Neural crest cell (in vitro differentiated cells): ENCODE results near the gene EYA4. TPM values are rescaled to one million over a fixed set of nuclear protein-coding genes. Genes with fewer than 3 reads are reported as not detected.
A peak's percentile ranks its signal among the peaks of the same experiment; 100 is the strongest.
"Not testable (repeated sequence)": the region's sequence is repeated elsewhere in the genome, so short reads cannot be mapped to it uniquely, and the experiment has no call there.

Experiments used
- DNase-seq: peaks from one replicate; pipeline ENCODE4 v3.0.0; 2021; ENCODE audit warnings: low read depth, mixed read lengths, low spot score
- H3K27ac Mint-ChIP-seq: one replicate; pipeline ENCODE4 v1.8.0; 2021; ENCODE audit warnings: mild to moderate bottlenecking, mixed read lengths; ENCODE audit not compliant: unreplicated experiment
- H3K27me3 Mint-ChIP-seq: 2 replicates; pipeline ENCODE4 v1.8.0; 2021; ENCODE audit warnings: low read depth, mild to moderate bottlenecking, mixed read lengths
- H3K36me3 Mint-ChIP-seq: 2 replicates; pipeline ENCODE4 v1.8.0; 2021; ENCODE audit warnings: low read depth, mild to moderate bottlenecking, mixed read lengths
- H3K4me1 Mint-ChIP-seq: 2 replicates; pipeline ENCODE4 v1.8.0; 2021; ENCODE audit warnings: mixed read lengths
- H3K4me3 Mint-ChIP-seq: one replicate; pipeline ENCODE4 v1.8.0; 2021; ENCODE audit warnings: mild to moderate bottlenecking, mixed read lengths
- H3K9me3 Mint-ChIP-seq: 2 replicates; pipeline ENCODE4 v1.8.0; 2021; ENCODE audit warnings: mixed read lengths
- total RNA-seq: library from RNA; stranded (reverse); gene quantifications from 2 replicates; pipeline ENCODE4 v1.2.1, GENCODE V29; 2021
- TF ChIP-seq, protein P1 (sequence below): fragments of 200-600 bp; sonication (generic); conservative IDR thresholded peaks from 2 replicates; pipeline ENCODE4 v1.5.0; 2021; ENCODE audit warnings: antibody characterized with exemption, mild to moderate bottlenecking

EYA4 gene
- total RNA-seq, 1 donor from 2014 or later, result 1.6 TPM

DNA sequence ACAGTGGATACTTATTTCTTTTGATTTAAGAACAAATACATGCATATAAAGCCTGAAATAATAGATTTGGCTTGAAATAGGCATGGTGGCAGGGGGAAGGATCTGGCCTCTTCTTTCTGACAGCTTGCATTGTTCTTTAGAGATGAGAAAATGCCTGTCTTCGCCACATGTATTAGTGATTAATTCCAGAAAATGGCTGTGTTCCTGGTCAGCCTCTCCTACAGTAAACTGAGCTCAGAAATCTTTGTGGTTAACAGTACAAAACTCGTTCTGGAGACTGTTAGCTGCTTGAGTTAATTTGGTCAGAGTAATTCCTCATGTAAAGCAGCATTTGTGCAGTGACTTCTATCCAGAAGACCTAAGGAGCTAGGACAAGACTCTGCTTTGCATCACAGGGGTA lies 151.5 kb downstream of the EYA4 start:
- no peak for DNase-seq
- TF ChIP-seq, protein P1, sequence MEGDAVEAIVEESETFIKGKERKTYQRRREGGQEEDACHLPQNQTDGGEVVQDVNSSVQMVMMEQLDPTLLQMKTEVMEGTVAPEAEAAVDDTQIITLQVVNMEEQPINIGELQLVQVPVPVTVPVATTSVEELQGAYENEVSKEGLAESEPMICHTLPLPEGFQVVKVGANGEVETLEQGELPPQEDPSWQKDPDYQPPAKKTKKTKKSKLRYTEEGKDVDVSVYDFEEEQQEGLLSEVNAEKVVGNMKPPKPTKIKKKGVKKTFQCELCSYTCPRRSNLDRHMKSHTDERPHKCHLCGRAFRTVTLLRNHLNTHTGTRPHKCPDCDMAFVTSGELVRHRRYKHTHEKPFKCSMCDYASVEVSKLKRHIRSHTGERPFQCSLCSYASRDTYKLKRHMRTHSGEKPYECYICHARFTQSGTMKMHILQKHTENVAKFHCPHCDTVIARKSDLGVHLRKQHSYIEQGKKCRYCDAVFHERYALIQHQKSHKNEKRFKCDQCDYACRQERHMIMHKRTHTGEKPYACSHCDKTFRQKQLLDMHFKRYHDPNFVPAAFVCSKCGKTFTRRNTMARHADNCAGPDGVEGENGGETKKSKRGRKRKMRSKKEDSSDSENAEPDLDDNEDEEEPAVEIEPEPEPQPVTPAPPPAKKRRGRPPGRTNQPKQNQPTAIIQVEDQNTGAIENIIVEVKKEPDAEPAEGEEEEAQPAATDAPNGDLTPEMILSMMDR, result no peak
- H3K4me1 Mint-ChIP-seq, result peaks cover 26% of the 10 kb centered on the region
- no peak overlapping the region for H3K4me3 Mint-ChIP-seq
- H3K36me3 Mint-ChIP-seq, result no peaks in the 10 kb centered on the region
- no peaks in the 10 kb centered on the region for H3K9me3 Mint-ChIP-seq
- no peaks in the 10 kb centered on the region for H3K27me3 Mint-ChIP-seq
- no peak overlapping the region for H3K27ac Mint-ChIP-seq

DNA sequence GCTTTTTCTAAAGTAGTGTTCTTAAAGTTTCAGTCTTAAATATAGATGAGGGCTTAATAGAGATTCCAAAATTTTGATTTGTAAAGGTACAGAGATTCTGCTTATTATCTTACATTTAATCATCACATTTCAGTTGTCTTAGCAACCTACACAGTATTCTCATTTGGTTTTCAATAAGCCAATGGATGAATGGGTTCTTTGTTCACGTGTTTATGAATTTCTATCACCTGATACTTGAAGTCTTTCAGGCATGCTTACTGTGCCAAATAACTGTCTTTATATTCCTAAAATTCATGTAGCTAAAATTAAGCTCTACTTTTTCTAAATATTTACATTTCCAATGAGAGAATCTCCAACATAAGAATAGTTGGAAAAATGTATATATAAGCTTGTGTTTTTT lies 152.7 kb downstream of the EYA4 start:
- Mint-ChIP-seq H3K27ac (no peak overlapping the region), H3K36me3 (no peaks in the 10 kb centered on the region), H3K4me3 (no peak overlapping the region), H3K9me3 (no peaks in the 10 kb centered on the region), H3K27me3 (no peaks in the 10 kb centered on the region), H3K4me1 (peaks cover 22% of the 10 kb centered on the region)
- TF ChIP-seq, protein P1, result no peak
- no peak for DNase-seq

DNA sequence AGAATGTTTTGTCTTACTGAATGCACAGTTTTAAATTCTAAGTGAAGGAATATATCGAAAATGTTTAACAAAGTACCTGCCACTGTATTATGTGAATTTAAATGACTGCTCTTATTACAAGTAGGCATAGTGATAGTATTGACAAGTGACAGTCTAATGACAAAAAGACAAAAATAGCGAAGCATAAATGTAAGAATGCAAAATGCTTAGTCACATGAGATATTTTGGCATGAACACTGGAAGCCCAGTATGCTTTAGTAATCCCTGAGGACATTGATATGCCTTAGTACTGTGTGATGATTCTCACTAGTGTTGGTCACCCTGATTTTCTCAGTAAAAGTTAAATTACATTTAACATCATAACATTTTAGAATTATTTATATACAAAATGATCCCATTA lies 153.5 kb downstream of the EYA4 start:
- Mint-ChIP-seq H3K27me3 (no peaks in the 10 kb centered on the region), H3K27ac (no peak overlapping the region), H3K4me3 (no peak overlapping the region), H3K9me3 (no peaks in the 10 kb centered on the region), H3K4me1 (peaks cover 19% of the 10 kb centered on the region), H3K36me3 (no peaks in the 10 kb centered on the region)
- TF ChIP-seq, protein P1, result no peak
- DNase-seq, result no peak

DNA sequence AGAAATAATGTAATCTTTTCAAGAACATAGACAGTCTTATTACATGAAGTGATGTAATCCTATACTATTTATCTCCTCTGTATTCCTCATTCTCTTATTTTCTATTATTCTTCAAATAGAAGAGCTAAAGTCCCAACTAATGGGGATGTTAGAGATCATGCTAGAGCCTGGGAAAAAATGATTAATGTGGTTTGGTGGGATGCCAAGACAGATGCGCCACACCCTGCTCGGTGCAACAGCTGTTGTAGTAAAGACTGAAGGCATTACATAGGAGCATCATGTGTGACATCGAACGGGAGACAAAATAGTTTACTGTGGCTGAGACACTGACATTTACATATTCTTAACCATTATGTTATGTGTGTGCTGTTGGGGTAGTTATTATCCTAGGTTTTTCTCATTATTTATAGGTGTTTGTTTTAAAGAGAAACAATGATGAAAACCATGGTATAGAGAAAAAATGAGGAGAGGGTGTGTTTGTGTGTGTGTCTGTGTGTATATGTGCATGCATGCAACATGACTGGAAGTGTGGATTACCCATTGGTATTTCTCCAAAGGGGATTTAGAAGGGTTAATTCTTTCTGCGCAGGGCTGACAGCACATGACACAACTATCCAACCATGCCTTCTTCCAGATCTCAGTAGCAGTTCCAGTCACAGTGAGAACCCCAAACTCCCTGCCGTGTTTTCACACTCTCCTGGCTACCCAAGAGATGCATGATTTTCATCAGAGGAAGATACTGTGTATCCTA lies 155.3 kb downstream of the EYA4 start:
- H3K27ac Mint-ChIP-seq, result peak overlapping the region; percentile 32
- TF ChIP-seq, protein P1, result no peak
- H3K4me1 Mint-ChIP-seq, result peaks cover 17% of the 10 kb centered on the region
- DNase-seq, result no peak
- H3K4me3 Mint-ChIP-seq, result no peak overlapping the region
- no peaks in the 10 kb centered on the region for H3K27me3 Mint-ChIP-seq
- no peaks in the 10 kb centered on the region for H3K36me3 Mint-ChIP-seq
- H3K9me3 Mint-ChIP-seq, result no peaks in the 10 kb centered on the region

DNA sequence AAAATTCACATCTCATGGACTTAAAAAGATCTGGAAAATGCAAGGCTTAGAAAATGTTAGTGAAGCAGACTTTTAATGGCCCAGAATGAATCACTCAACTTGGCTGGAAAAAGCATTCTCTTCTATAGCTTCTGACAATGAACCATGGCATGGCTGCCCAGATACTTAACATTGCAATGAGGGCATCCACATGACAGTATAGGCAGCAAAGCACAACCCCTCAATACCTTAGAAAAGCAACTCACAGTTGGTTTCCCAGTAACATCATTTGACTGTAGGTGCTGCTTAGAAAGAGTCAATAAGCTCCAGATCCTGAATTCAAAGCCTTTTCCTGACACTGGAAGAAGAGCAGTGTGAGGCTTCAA lies 155.8 kb downstream of the EYA4 start:
- Mint-ChIP-seq H3K9me3 (no peaks in the 10 kb centered on the region), H3K4me1 (peaks cover 12% of the 10 kb centered on the region), H3K27me3 (no peaks in the 10 kb centered on the region), H3K27ac (no peak overlapping the region), H3K4me3 (no peak overlapping the region), H3K36me3 (no peaks in the 10 kb centered on the region)
- TF ChIP-seq, protein P1, result no peak
- DNase-seq, result no peak

DNA sequence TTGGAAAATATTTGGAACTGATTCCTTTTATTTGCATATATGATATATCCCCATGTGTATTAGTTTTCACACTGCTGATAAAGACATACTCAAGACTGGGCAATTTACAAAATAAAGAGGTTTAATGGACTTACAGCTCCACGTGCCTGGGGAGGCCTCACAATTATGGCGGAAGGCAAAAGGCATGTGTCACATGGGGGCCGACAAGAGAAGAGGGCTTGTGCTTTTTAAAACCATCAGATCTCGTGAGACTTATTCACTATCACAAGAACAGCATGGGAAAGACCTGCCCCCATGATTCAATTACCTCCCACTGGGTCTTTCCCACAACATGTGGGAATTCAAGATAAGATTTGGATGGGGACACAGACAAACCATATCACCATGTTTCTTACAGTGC lies 156.4 kb downstream of the EYA4 start:
- H3K27ac Mint-ChIP-seq, H3K4me3 Mint-ChIP-seq: not testable (repeated sequence)

More for the DNA sequence above, 156.4 kb downstream of the EYA4 start:
- not testable (repeated sequence) for H3K9me3 Mint-ChIP-seq, DNase-seq, H3K4me1 Mint-ChIP-seq, H3K36me3 Mint-ChIP-seq, H3K27me3 Mint-ChIP-seq
